ENCODE data around the gene NT5M.

The NT5M gene

GRCh38 chr17:17321356-17322025, 18.3 kb downstream of the NT5M start:
- 92% methylated on average over 11 of the region's 11 CpGs for WGBS, 2 experiments
- Histone ChIP-seq H3K36me3 (ENCODE audit: control insufficient read depth, insufficient read depth, low read length) (no peaks in the 10 kb centered on the region), H3K27me3 (ENCODE audit: control insufficient read depth, insufficient read depth, low read length, poor library complexity, severe bottlenecking) (no peaks in the 10 kb centered on the region), H3K9me3 (ENCODE audit: control insufficient read depth, low read length) (no peaks in the 10 kb centered on the region), H3K4me3 (ENCODE audit: insufficient read depth, low read depth, low read length) (no peak overlapping the region), H3K4me1 (ENCODE audit: control insufficient read depth, insufficient read depth, low read length) (no peaks in the 10 kb centered on the region), H3K27ac (ENCODE audit: insufficient read depth, low read depth, low read length, poor library complexity, severe bottlenecking) (no peak overlapping the region)

GRCh38 chr17:17322516-17323510, 19.6 kb downstream of the NT5M start:
- no peaks in the 10 kb centered on the region for H3K9me3 ChIP-seq (ENCODE audit: control insufficient read depth, low read length)
- H3K4me1 ChIP-seq (ENCODE audit: control insufficient read depth, insufficient read depth, low read length), result no peaks in the 10 kb centered on the region
- no peak overlapping the region for H3K4me3 ChIP-seq (ENCODE audit: insufficient read depth, low read depth, low read length)
- H3K27ac ChIP-seq (ENCODE audit: insufficient read depth, low read depth, low read length, poor library complexity, severe bottlenecking), result no peak overlapping the region
- no peaks in the 10 kb centered on the region for H3K27me3 ChIP-seq (ENCODE audit: control insufficient read depth, insufficient read depth, low read length, poor library complexity, severe bottlenecking)
- H3K36me3 ChIP-seq (ENCODE audit: control insufficient read depth, insufficient read depth, low read length), result no peaks in the 10 kb centered on the region
- 93 to 95% methylated on average over 21 of the region's 21 CpGs for WGBS, 2 experiments

GRCh38 chr17:17324616-17325015, 21.4 kb downstream of the NT5M start:
- H3K9me3 ChIP-seq (ENCODE audit: control insufficient read depth, low read length), result no peaks in the 10 kb centered on the region
- 96 to 97% methylated on average over 8 of the region's 8 CpGs for WGBS, 2 experiments
- no peaks in the 10 kb centered on the region for H3K4me1 ChIP-seq (ENCODE audit: control insufficient read depth, insufficient read depth, low read length)

GRCh38 chr17:17325228-17325627, 22.1 kb downstream of the NT5M start:
- H3K4me3 ChIP-seq (ENCODE audit: insufficient read depth, low read depth, low read length), result no peak overlapping the region
- no peaks in the 10 kb centered on the region for H3K4me1 ChIP-seq (ENCODE audit: control insufficient read depth, insufficient read depth, low read length)
- no peaks in the 10 kb centered on the region for H3K27me3 ChIP-seq (ENCODE audit: control insufficient read depth, insufficient read depth, low read length, poor library complexity, severe bottlenecking)
- H3K36me3 ChIP-seq (ENCODE audit: control insufficient read depth, insufficient read depth, low read length), result no peaks in the 10 kb centered on the region
- H3K27ac ChIP-seq (ENCODE audit: insufficient read depth, low read depth, low read length, poor library complexity, severe bottlenecking), result no peak overlapping the region
- WGBS, 2 experiments, result 93 to 94% methylated on average over 10 of the region's 10 CpGs
- no peaks in the 10 kb centered on the region for H3K9me3 ChIP-seq (ENCODE audit: control insufficient read depth, low read length)

More at GRCh38 chr17:17324616-17325015, 21.4 kb downstream of the NT5M start:
- H3K27ac ChIP-seq (ENCODE audit: insufficient read depth, low read depth, low read length, poor library complexity, severe bottlenecking), result no peak overlapping the region
- H3K36me3 ChIP-seq (ENCODE audit: control insufficient read depth, insufficient read depth, low read length), result no peaks in the 10 kb centered on the region
- H3K4me3 ChIP-seq (ENCODE audit: insufficient read depth, low read depth, low read length), result no peak overlapping the region
- no peaks in the 10 kb centered on the region for H3K27me3 ChIP-seq (ENCODE audit: control insufficient read depth, insufficient read depth, low read length, poor library complexity, severe bottlenecking)

- H3K4me3 ChIP-seq (ENCODE audit: insufficient read depth, low read depth, low read length), result no peak overlapping the region
- H3K27ac ChIP-seq (ENCODE audit: insufficient read depth, low read depth, low read length, poor library complexity, severe bottlenecking), result no peak overlapping the region
- no peaks in the 10 kb centered on the region for H3K9me3 ChIP-seq (ENCODE audit: control insufficient read depth, low read length)
- H3K36me3 ChIP-seq (ENCODE audit: control insufficient read depth, insufficient read depth, low read length), result no peaks in the 10 kb centered on the region
- no peaks in the 10 kb centered on the region for H3K4me1 ChIP-seq (ENCODE audit: control insufficient read depth, insufficient read depth, low read length)
- no peaks in the 10 kb centered on the region for H3K27me3 ChIP-seq (ENCODE audit: control insufficient read depth, insufficient read depth, low read length, poor library complexity, severe bottlenecking)
- WGBS, 2 experiments, result 92 to 95% methylated on average over 9 of the region's 9 CpGs
These were observed 22.6 kb downstream of the NT5M start for GRCh38 chr17:17325816-17326215.

GRCh38 chr17:17326275-17326875, 23.2 kb downstream of the NT5M start:
- Histone ChIP-seq H3K36me3 (ENCODE audit: control insufficient read depth, insufficient read depth, low read length) (no peaks in the 10 kb centered on the region), H3K9me3 (ENCODE audit: control insufficient read depth, low read length) (no peaks in the 10 kb centered on the region), H3K27me3 (ENCODE audit: control insufficient read depth, insufficient read depth, low read length, poor library complexity, severe bottlenecking) (no peaks in the 10 kb centered on the region), H3K4me1 (ENCODE audit: control insufficient read depth, insufficient read depth, low read length) (no peaks in the 10 kb centered on the region), H3K4me3 (ENCODE audit: insufficient read depth, low read depth, low read length) (no peak overlapping the region), H3K27ac (ENCODE audit: insufficient read depth, low read depth, low read length, poor library complexity, severe bottlenecking) (no peak overlapping the region)
- 80 to 84% methylated on average over 13 of the region's 13 CpGs for WGBS, 2 experiments

GRCh38 chr17:17328251-17328650, 25.1 kb downstream of the NT5M start:
- Histone ChIP-seq H3K4me3 (ENCODE audit: insufficient read depth, low read depth, low read length) (no peak overlapping the region), H3K36me3 (ENCODE audit: control insufficient read depth, insufficient read depth, low read length) (no peaks in the 10 kb centered on the region), H3K4me1 (ENCODE audit: control insufficient read depth, insufficient read depth, low read length) (no peaks in the 10 kb centered on the region), H3K27me3 (ENCODE audit: control insufficient read depth, insufficient read depth, low read length, poor library complexity, severe bottlenecking) (no peaks in the 10 kb centered on the region), H3K9me3 (ENCODE audit: control insufficient read depth, low read length) (no peaks in the 10 kb centered on the region), H3K27ac (ENCODE audit: insufficient read depth, low read depth, low read length, poor library complexity, severe bottlenecking) (no peak overlapping the region)
- 74 to 83% methylated on average over 7 to 8 of the region's 8 CpGs for WGBS, 2 experiments

- Histone ChIP-seq H3K9me3 (ENCODE audit: control insufficient read depth, low read length) (no peaks in the 10 kb centered on the region), H3K27ac (ENCODE audit: insufficient read depth, low read depth, low read length, poor library complexity, severe bottlenecking) (no peak overlapping the region), H3K36me3 (ENCODE audit: control insufficient read depth, insufficient read depth, low read length) (no peaks in the 10 kb centered on the region), H3K4me3 (ENCODE audit: insufficient read depth, low read depth, low read length) (no peak overlapping the region), H3K27me3 (ENCODE audit: control insufficient read depth, insufficient read depth, low read length, poor library complexity, severe bottlenecking) (no peaks in the 10 kb centered on the region), H3K4me1 (ENCODE audit: control insufficient read depth, insufficient read depth, low read length) (no peaks in the 10 kb centered on the region)
- 93 to 96% methylated on average over 7 of the region's 7 CpGs for WGBS, 2 experiments
These were observed 38.3 kb downstream of the NT5M start for GRCh38 chr17:17341452-17341851.

GRCh38 chr17:17342242-17342945, 39.2 kb downstream of the NT5M start:
- 85 to 88% methylated on average over 17 of the region's 17 CpGs for WGBS, 2 experiments
- H3K4me3 ChIP-seq (ENCODE audit: insufficient read depth, low read depth, low read length), result no peak overlapping the region

More at GRCh38 chr17:17342242-17342945, 39.2 kb downstream of the NT5M start:
- no peaks in the 10 kb centered on the region for H3K9me3 ChIP-seq (ENCODE audit: control insufficient read depth, low read length)
- H3K27ac ChIP-seq (ENCODE audit: insufficient read depth, low read depth, low read length, poor library complexity, severe bottlenecking), result no peak overlapping the region
- H3K4me1 ChIP-seq (ENCODE audit: control insufficient read depth, insufficient read depth, low read length), result no peaks in the 10 kb centered on the region
- H3K36me3 ChIP-seq (ENCODE audit: control insufficient read depth, insufficient read depth, low read length), result no peaks in the 10 kb centered on the region
- no peaks in the 10 kb centered on the region for H3K27me3 ChIP-seq (ENCODE audit: control insufficient read depth, insufficient read depth, low read length, poor library complexity, severe bottlenecking)

All from ectodermal cell (in vitro differentiated cells).